ENCODE measurements around the gene IQSEC1. TPM values are rescaled to one million over a fixed set of nuclear protein-coding genes. Genes with fewer than 3 reads are reported as not detected.

Gene IQSEC1
- total and polyA plus RNA-seq, 10 of the 15 experiments (the other 5 are each of a cell fraction or from before 2014, with no cell fraction given) = 0.92 to 55.2 (median 8.5) TPM

- CTCF ChIA-PET = interaction anchor here (1.0 to 7.8 kb wide), 12 partner anchors 11 to 440 kb away, joined by 3 to 57 read pairs (median 12); partner anchors contain the start of gene RPL32
- peak; percentile 95 for TF ChIP-seq EED (IDR thresholded peaks at IDR 0.05; ENCODE audit: low read depth)
- TF ChIP-seq NBN (IDR thresholded peaks at IDR 0.05) = peak; percentile 39
- peak; percentile 67 for TF ChIP-seq MEF2B (IDR thresholded peaks at IDR 0.05; ENCODE audit: partially characterized antibody, poor library complexity, severe bottlenecking)
- 0 out of 2 replicates have a peak, but pooled peaks have one; percentile 7 for TF ChIP-seq BCL11A (IDR thresholded peaks at IDR 0.05; ENCODE audit: low read depth, low read length)
- TF ChIP-seq ZSCAN29 (IDR thresholded peaks at IDR 0.05) = no peak
- TF ChIP-seq ZNF592 (IDR thresholded peaks at IDR 0.05) = 0 out of 2 replicates have a peak, but pooled peaks have one; percentile 8
- TF ChIP-seq SPI1 (IDR thresholded peaks at IDR 0.05; ENCODE audit: borderline replicate concordance, insufficient read depth, low read depth, low read length) = peak; percentile 97
- peak in 1 of 2 experiments; percentile 50; a peak in 2 of 4 replicates for TF ChIP-seq BHLHE40 (IDR thresholded peaks at IDR 0.05; ENCODE audit: borderline replicate concordance in 1 of 2, low read depth in 2 of 2, low read length in 1 of 2)
- peak; percentile 58 for TF ChIP-seq ZNF687 (IDR thresholded peaks at IDR 0.05)
- 0 out of 2 replicates have a peak, but pooled peaks have one; percentile 19 for TF ChIP-seq BACH1 (IDR thresholded peaks at IDR 0.05; ENCODE audit: borderline replicate concordance)
- peak; percentile 74 for TF ChIP-seq RELB (IDR thresholded peaks at IDR 0.05; ENCODE audit: low read depth)
- peak; percentile 91 for TF ChIP-seq IKZF1 (conservative IDR thresholded peaks at IDR 0.05)
Measured at GRCh38 chr3:13012221-13012691, 61.0 kb downstream of the IQSEC1 start.

More at GRCh38 chr3:13012221-13012691, 61.0 kb downstream of the IQSEC1 start:
- WGBS (ENCODE audit: insufficient coverage, insufficient replicate concordance, low lambda C conversion rate, missing lambda C conversion rate) = 2% methylated on average over 5 of the region's 5 CpGs
- H3K27me3 ChIP-seq (replicated peaks in 1 of 2; ENCODE audit: control insufficient read depth in 2 of 2, insufficient read depth in 2 of 2, low read length in 1 of 2) = no peaks in the 10 kb centered on the region
- no TSS peak for BruUV-seq (replicated peaks)
- ChIA-PET POLR2A (interaction anchor here (0.6 to 11.5 kb wide), 14 partner anchors 8 to 1505 kb away, joined by 3 to 170 read pairs (median 5); no protein-coding TSS in a partner anchor), RAD21 (ENCODE audit: unreplicated experiment) (interaction anchor here (0.9 to 8.5 kb wide), 15 partner anchors 9 to 1640 kb away, joined by 3 to 93 read pairs (median 7); partner anchors contain the start of gene CCDC174), SMC1A (ENCODE audit: uncharacterized antibody, unreplicated experiment) (interaction anchor here (0.9 to 12.7 kb wide), 14 partner anchors 9 to 440 kb away, joined by 3 to 123 read pairs (median 10); no protein-coding TSS in a partner anchor)
- peak overlapping the region; percentile 99 for H3K27ac ChIP-seq (ENCODE audit: control insufficient read depth, insufficient read depth)
- H3K4me1 ChIP-seq (ENCODE audit: control insufficient read depth, insufficient read depth, low read length) = peaks cover 94% of the 10 kb centered on the region
- FAIRE-seq (peak; percentile 72), ATAC-seq (peak; percentile 58), DNase-seq (ENCODE audit: low read depth, low spot score) (peak; percentile 84)
- in situ Hi-C loops (cut with MboI) (no loop called here), intact Hi-C loops (cut with micrococcal nuclease; ENCODE audit: unreplicated experiment) (loop anchor here (1.0 to 10.0 kb wide), 4 partner anchors 10 to 443 kb away; no protein-coding TSS in a partner anchor)
- H3K4me2 ChIP-seq (ENCODE audit: control insufficient read depth, insufficient read depth) = peak overlapping the region; percentile 90
- H3K36me3 ChIP-seq (ENCODE audit: control insufficient read depth in 2 of 2, insufficient read depth in 2 of 2, low read length in 1 of 2) = peaks cover under 1 to 2% of the 10 kb centered on the region in 2 experiments; a peak in 2 of 4 replicates
- peak overlapping the region; percentile 39; the same call in 1 of the 2 replicates for H3K4me3 ChIP-seq
- no peaks in the 10 kb centered on the region for H4K20me1 ChIP-seq (ENCODE audit: control insufficient read depth, insufficient read depth)
- H2AFZ ChIP-seq (ENCODE audit: control insufficient read depth, low read depth, low read length) = no peak overlapping the region
- peaks cover 93% of the 10 kb centered on the region for H3K79me2 ChIP-seq (ENCODE audit: control insufficient read depth, insufficient read depth, low read length)
- H3K9me3 ChIP-seq (replicated peaks; ENCODE audit: control insufficient read depth, insufficient read depth, low read length) = no peaks in the 10 kb centered on the region
- H3K9ac ChIP-seq (ENCODE audit: control insufficient read depth, insufficient read depth, low read length) = peak overlapping the region; percentile 93

All from GM12878 (cell line).